GM12801 (cell line): Measurements from ENCODE around the gene HLCS.

Source experiments
- CTCF ChIP-seq: IDR thresholded peaks from one replicate; pipeline ENCODE4 v1.5.1; 2011; ENCODE audit warnings: control low read depth; ENCODE audit not compliant: insufficient read length; ENCODE audit errors: extremely low read depth

HLCS gene

GRCh38 chr21:36763305-36763704 lies 203.2 kb downstream of the HLCS start:
- TF ChIP-seq CTCF, result no peak

GRCh38 chr21:36762642-36763041 lies 203.8 kb downstream of the HLCS start:
- no peak for TF ChIP-seq CTCF

GRCh38 chr21:36761685-36762084 lies 204.8 kb downstream of the HLCS start:
- no peak for TF ChIP-seq CTCF

- TF ChIP-seq CTCF, result no peak
Observed at GRCh38 chr21:36759348-36760083, 207.0 kb downstream of the HLCS start.

GRCh38 chr21:36757196-36757595 lies 209.3 kb downstream of the HLCS start:
- TF ChIP-seq CTCF, result no peak

- no peak for TF ChIP-seq CTCF
Observed at GRCh38 chr21:36756527-36756926, 209.9 kb downstream of the HLCS start.

- TF ChIP-seq CTCF, result no peak
Observed at GRCh38 chr21:36754241-36754898, 212.1 kb downstream of the HLCS start.
